B cell (primary cell): ENCODE data around the gene IFI35. TPM values are rescaled to one million over a fixed set of nuclear protein-coding genes. Genes with fewer than 3 reads are reported as not detected.

Experiments used
- ATAC-seq: fragments of 200-7000 bp; cut with Tn5 transposase; one replicate; pipeline ENCODE4 v1.10.0; 2021; ENCODE audit warnings: low read depth, mild to moderate bottlenecking, moderate number of reproducible peaks, moderate library complexity
- CTCF ChIA-PET: fragments of 350-600 bp; sonication (Branson Sonifier 250); formaldehyde crosslinking; loops from one replicate; lab custom pipeline; 2021; ENCODE audit warnings: antibody characterized with exemption, inconsistent platforms; lab: Charles Lee
- POLR2A ChIA-PET: fragments of 350-600 bp; sonication (Branson Sonifier 250); formaldehyde crosslinking; loops from one replicate; lab custom pipeline; 2021; ENCODE audit warnings: antibody characterized with exemption; lab: Charles Lee
- DNase-seq: peaks from one replicate; pipeline ENCODE4 v3.0.0; 2013
- H2AFZ ChIP-seq: 2 replicates; pipeline ENCODE4 v1.6.1; 2012; ENCODE audit warnings: mild to moderate bottlenecking, low read depth, low read length; ENCODE audit not compliant: insufficient read depth, poor library complexity, severe bottlenecking
- H3K27ac ChIP-seq, 2 donors: 1 replicate in 1 of 2; 2 replicates in 1 of 2; pipeline ENCODE4 v1.5.1; 2012 to 2013; ENCODE audit warnings: low read length in 2 of 2, mild to moderate bottlenecking in 2 of 2, moderate library complexity in 1 of 2
- H3K27me3 ChIP-seq, 4 experiments: fragments of 200-600 bp in 1 of 4; sonication (generic) in 1 of 4; replicated peaks in 1 of 4; 1 replicate in 2 of 4; 2 replicates in 2 of 4; pipeline versions ENCODE4 v1.6.1 to v1.7.0; 2013 to 2016; ENCODE audit warnings: low read length in 3 of 4, mild to moderate bottlenecking in 2 of 4, mixed read lengths in 1 of 4, moderate library complexity in 1 of 4; ENCODE audit not compliant: insufficient read depth in 4 of 4, control insufficient read depth in 3 of 4; ENCODE audit errors: control extremely low read depth in 1 of 4
- H3K36me3 ChIP-seq, 2 experiments: replicated peaks in 1 of 2; 1 replicate in 1 of 2; 2 replicates in 1 of 2; pipeline versions ENCODE4 v1.6.1 to v1.7.1; 2013; ENCODE audit warnings: low read length in 1 of 2; ENCODE audit not compliant: insufficient read depth in 2 of 2, control insufficient read depth in 1 of 2; ENCODE audit errors: control extremely low read depth in 1 of 2, extremely low read depth in 1 of 2
- H3K4me1 ChIP-seq, 2 donors: fragments of 200-600 bp in 1 of 2; sonication (generic) in 1 of 2; 1 replicate in 1 of 2; 2 replicates in 1 of 2; pipeline versions ENCODE4 v1.5.1 to v1.6.1; 2013 to 2017; ENCODE audit warnings: low read length in 2 of 2; ENCODE audit not compliant: control insufficient read depth in 2 of 2, insufficient read depth in 2 of 2
- H3K4me2 ChIP-seq: replicated peaks from 2 replicates; pipeline ENCODE3; 2012; ENCODE audit warnings: mild to moderate bottlenecking, low read depth, low read length; ENCODE audit not compliant: poor library complexity, severe bottlenecking
- H3K4me3 ChIP-seq, 5 experiments: fragments of 200-600 bp in 1 of 5; sonication (generic) in 1 of 5; 1 replicate in 3 of 5; 2 replicates in 2 of 5; pipeline versions ENCODE4 v1.5.1 to v1.7.0; 2011 to 2016; ENCODE audit warnings: low read length in 4 of 5, mild to moderate bottlenecking in 4 of 5, low read depth in 2 of 5, control low read depth in 1 of 5, moderate library complexity in 1 of 5; ENCODE audit not compliant: insufficient read depth in 1 of 5; ENCODE audit errors: control extremely low read depth in 1 of 5, extremely low read depth in 1 of 5
- H3K79me2 ChIP-seq: fragments of 200-600 bp; sonication (generic); one replicate; pipeline ENCODE4 v1.6.0; 2016; ENCODE audit warnings: low read length; ENCODE audit not compliant: control insufficient read depth, insufficient read depth
- H3K9ac ChIP-seq: fragments of 200-600 bp; sonication (generic); 2 replicates; pipeline ENCODE4 v1.6.1; 2017; ENCODE audit warnings: mild to moderate bottlenecking, low read length, moderate library complexity
- H3K9me3 ChIP-seq, 3 donors: one replicate each; pipeline versions ENCODE4 v1.6.1 to v1.7.1; 2013; ENCODE audit warnings: low read length in 2 of 3; ENCODE audit not compliant: control insufficient read depth in 2 of 3, insufficient read depth in 1 of 3; ENCODE audit errors: control extremely low read depth in 1 of 3
- H4K20me1 ChIP-seq: 2 replicates; pipeline ENCODE4 v1.6.0; 2012; ENCODE audit warnings: mild to moderate bottlenecking, low read length; ENCODE audit not compliant: insufficient read depth, control insufficient read depth, poor library complexity, severe bottlenecking
- H3K27ac Mint-ChIP-seq: one replicate; pipeline ENCODE4 v1.8.0; 2021; ENCODE audit warnings: mixed read lengths
- H3K27me3 Mint-ChIP-seq: one replicate; pipeline ENCODE4 v1.8.0; 2021; ENCODE audit warnings: mixed read lengths
- H3K4me1 Mint-ChIP-seq: one replicate; pipeline ENCODE4 v1.8.0; 2021; ENCODE audit warnings: mixed read lengths
- H3K4me3 Mint-ChIP-seq: one replicate; pipeline ENCODE4 v1.8.0; 2021; ENCODE audit warnings: mixed read lengths
- H3K9me3 Mint-ChIP-seq: one replicate; pipeline ENCODE4 v1.8.0; 2022; ENCODE audit warnings: mixed read lengths; ENCODE audit not compliant: insufficient read depth
- CTCF ChIP-seq: fragments of 200-600 bp; IDR thresholded peaks from one replicate; pipeline ENCODE4 v1.8.0; 2022; ENCODE audit warnings: antibody characterized with exemption, mild to moderate bottlenecking
- EZH2 ChIP-seq: IDR thresholded peaks from 2 replicates; pipeline ENCODE4 v1.6.1; 2012; ENCODE audit warnings: borderline replicate concordance, low read depth, mild to moderate bottlenecking, moderate library complexity, low read length; ENCODE audit not compliant: insufficient read depth, poor library complexity, severe bottlenecking
- WGBS: methylation state at CpG from one replicate; pipeline ENCODE4 v1.1.5; 2013; ENCODE audit warnings: missing lambda C conversion rate; ENCODE audit not compliant: insufficient coverage; 5-methylcytosine and 5-hydroxymethylcytosine counted together
- intact Hi-C: fragments of 100-400 bp; cut with micrococcal nuclease; formaldehyde crosslinking; loops from one replicate; pipeline ENCODE4 v1.10.0; 2022
- polyA plus RNA-seq: library from polyadenylated mRNA; depleted of rRNA; stranded (reverse); fragments of >200 nt; gene quantifications from 2 replicates; pipeline ENCODE4 v1.2.3, GENCODE V29; 2012
- total RNA-seq, 2 donors: library from RNA; stranded (reverse); fragments of 120-200 nt in 1 of 2; gene quantifications; 1 replicate in 1 of 2; 2 replicates in 1 of 2; pipeline versions ENCODE4 v1.2.3 to v1.2.4, GENCODE V29; 2013 to 2022

The IFI35 gene
- total and polyA plus RNA-seq, 2 donors (not counting 1 experiment from before 2014, with no cell fraction given), result 37.2 to 42.2 TPM

- Histone ChIP-seq H2AFZ (no peak overlapping the region), H3K36me3 (no peaks in the 10 kb centered on the region), H3K27me3 (no peaks in the 10 kb centered on the region), H3K4me3 (no peak overlapping the region), H3K79me2 (no peaks in the 10 kb centered on the region), H3K4me2 (no peak overlapping the region), H4K20me1 (no peaks in the 10 kb centered on the region), H3K9ac (no peak overlapping the region), H3K4me1 (no peaks in the 10 kb centered on the region), H3K27ac (no peak overlapping the region), H3K9me3 (no peaks in the 10 kb centered on the region)
- no CpG with 5 or more reads among the region's 3 CpGs for WGBS
- CTCF ChIA-PET, result no interaction called here
- Mint-ChIP-seq H3K27ac (no peak overlapping the region), H3K4me3 (no peak overlapping the region), H3K4me1 (no peaks in the 10 kb centered on the region), H3K9me3 (no peaks in the 10 kb centered on the region), H3K27me3 (no peaks in the 10 kb centered on the region)
- no peak for DNase-seq
- ATAC-seq, result no peak
- TF ChIP-seq EZH2, result no peak
- TF ChIP-seq CTCF, result no peak
- intact Hi-C loops, result no loop called here
- POLR2A ChIA-PET, result no interaction called here
Measured at GRCh38 chr17:43034894-43035293, 28.3 kb downstream of the IFI35 start.

- CTCF ChIA-PET, result no interaction called here
- H3K4me3 Mint-ChIP-seq, result no peak overlapping the region
- POLR2A ChIA-PET, result no interaction called here
Measured at GRCh38 chr17:43039646-43040045, 33.1 kb downstream of the IFI35 start.

More at GRCh38 chr17:43039646-43040045, 33.1 kb downstream of the IFI35 start:
- no peak overlapping the region for H3K27ac Mint-ChIP-seq
- Histone ChIP-seq H2AFZ (no peak overlapping the region), H3K4me2 (no peak overlapping the region), H3K36me3 (no peaks in the 10 kb centered on the region), H4K20me1 (no peaks in the 10 kb centered on the region), H3K79me2 (no peaks in the 10 kb centered on the region), H3K9me3 (no peaks in the 10 kb centered on the region), H3K27ac (no peak overlapping the region), H3K9ac (no peak overlapping the region), H3K4me3 (no peak overlapping the region), H3K27me3 (no peaks in the 10 kb centered on the region), H3K4me1 (no peaks in the 10 kb centered on the region)
- no peaks in the 10 kb centered on the region for H3K4me1 Mint-ChIP-seq
- TF ChIP-seq CTCF, result no peak
- no peak for TF ChIP-seq EZH2
- H3K9me3 Mint-ChIP-seq, result no peaks in the 10 kb centered on the region
- H3K27me3 Mint-ChIP-seq, result no peaks in the 10 kb centered on the region
- DNase-seq, result no peak
- WGBS, result 100% methylated on average over 1 of the region's 2 CpGs
- intact Hi-C loops, result no loop called here
- ATAC-seq, result no peak
